ENCODE data around the gene TRIL.

TRIL gene

DNA sequence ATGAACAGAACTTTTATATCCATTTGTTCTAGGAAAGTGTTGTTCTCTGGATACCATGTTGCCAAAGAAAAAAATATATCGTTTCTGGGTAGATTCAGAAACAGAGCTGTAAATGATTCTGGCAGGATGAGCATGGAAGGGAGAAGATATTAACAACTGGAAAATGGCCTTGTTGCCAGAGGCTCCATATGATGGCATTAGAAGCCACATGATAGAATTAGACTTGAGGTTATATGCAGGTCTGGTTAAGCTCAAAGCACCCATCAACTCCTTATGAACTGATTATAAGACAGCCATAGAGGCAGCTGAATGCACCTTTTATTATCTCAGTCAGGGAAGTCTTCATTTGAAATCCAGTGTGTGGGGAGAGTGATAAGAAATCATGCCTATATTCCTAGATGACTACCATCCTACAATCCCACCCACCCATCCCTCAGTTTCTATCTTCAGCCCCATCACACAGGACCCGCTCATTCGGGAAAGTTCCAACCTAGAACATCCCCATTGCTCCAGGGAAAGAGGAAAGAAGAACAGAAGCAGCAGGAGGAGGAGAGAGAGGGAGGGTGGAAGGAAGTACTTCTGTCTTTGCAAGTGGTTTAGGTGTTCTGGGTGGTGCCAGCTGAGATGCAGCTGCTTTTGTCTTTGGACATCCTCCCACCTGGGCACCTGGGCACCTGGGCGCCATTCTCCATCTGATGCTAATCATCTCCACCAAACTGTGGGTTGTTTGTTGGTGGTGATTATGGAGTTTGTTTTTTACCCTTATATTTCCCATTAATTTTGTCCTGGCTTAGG, 25.5 kb upstream of the TRIL start:
- DNase-seq (ENCODE audit: low read depth): no peak

DNA sequence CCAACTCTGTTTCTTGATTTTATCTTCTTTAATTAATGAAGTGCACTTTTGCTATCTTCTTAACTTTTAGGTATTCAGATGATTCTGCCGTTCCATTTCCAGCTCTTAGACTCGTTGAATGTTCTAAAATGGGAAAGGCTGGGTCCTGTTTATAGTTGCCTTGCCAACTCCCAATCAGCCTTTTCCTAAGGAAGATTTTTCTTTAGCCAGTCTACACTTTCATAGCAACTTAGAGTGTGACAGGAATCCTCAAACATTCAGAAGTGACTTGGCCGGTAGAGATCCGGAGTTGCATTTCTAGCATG, 23.0 kb upstream of the TRIL start:
- DNase-seq (ENCODE audit: low read depth): no peak

DNA sequence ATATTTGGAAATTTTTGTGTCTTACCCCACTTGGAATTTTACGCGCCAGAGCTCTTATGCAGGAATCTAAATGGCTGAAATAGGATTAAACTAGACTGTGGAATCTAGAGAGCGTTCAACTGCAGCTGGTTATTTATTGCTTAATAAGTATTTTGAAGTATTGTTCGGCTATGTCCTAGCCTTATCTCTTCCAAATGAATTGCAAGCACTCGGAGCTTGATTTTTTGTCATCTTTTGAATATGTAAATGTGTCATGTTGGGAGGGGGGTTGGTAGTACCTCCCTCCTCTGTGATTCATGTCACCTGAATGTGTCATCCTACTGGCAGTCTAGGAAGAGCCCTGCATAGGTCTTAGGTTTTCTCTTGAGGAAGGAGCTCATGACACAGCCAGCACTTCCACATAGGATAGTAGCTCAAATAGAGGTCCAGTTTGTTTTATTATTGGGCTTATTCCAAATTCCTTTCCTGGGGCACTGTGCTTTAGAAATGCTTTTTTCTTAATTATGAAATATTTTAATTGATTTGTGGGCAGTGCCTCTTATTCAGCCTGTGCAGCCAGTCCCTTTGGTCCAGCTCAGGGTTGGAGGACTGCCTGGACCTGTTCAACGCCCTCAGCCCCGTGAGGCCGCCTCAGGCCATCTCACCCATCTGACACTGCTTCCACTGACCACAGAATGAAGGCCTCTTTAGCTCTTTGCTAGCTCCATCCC, 22.5 kb upstream of the TRIL start:
- DNase-seq (ENCODE audit: low read depth): no peak

DNA sequence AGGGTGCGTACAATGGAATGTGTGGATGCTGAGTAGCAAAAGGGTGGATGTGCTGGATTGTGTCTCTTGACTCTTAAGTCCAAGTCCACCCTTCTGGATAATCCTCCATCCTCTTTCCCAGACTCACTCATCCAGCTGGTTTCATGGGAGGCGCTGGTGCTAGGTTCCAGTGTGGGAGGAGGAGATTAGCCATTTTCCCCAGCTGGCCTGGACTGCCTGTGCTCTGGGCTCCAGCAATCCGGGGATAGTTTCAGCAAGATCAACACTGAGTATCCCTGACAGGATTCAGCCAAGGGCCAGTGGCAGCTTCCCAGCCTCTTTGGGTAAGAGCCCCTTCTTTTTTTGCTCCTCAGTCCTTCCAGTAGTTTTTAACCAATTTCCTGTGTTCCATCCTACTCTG, 21.6 kb upstream of the TRIL start:
- DNase-seq (ENCODE audit: low read depth): no peak

DNA sequence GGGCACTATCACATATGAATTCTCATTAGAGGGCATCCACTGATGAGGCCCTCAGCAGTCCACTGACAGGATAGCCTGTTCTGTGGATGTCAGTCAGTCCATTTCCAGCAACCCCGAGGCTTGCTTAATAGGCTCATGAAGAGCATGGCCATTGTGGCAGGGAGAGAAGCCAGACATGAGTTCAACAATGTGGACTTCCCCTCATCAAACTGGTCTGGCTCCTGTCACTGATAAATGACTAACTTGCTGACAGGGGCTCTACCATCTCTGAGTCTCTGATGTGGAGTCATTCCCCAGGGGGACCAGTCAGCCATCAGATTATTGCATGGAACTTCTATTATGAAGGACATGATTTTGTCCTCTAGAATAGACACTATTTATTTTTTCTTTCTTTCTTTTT, 19.8 kb upstream of the TRIL start:
- no peak for DNase-seq (ENCODE audit: low read depth)

DNA sequence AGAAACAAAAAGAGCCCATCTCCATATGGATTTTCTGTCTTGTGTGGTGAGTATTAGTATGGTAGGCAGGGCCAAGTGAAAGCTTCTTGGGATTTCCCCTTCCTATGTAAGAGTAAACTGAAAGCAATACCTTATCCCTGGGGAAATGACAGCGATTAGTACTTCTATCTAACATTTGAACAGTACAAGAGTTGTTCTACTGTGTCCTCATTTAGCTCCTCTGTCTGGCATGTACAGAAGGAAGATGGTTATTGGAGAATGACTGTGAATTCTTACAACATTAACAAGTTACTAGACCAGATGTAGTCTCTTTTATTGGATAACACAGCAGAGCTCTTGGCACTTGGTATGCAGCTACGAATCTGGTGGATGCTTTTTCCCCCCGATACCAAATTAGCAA, 17.9 kb upstream of the TRIL start:
- DNase-seq (ENCODE audit: low read depth): no peak

DNA sequence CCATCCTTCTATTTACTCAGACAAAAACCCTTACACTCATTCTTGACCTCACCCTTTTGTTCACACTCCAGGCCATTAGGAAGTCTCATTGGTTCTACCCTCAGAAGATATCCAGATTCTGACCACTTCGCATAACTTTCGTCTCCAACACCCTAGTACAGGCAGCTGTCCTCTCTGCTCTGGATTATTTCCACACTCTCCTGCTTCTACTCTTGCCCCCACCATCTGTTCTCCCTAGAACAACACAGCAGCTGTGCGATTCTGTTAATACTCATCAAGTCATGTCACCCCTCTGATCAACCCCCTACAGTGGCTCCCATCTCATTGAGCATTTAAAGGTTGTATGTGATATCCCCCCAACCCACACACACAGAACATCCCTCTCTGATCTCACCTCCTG, 15.5 kb upstream of the TRIL start:
- DNase-seq (ENCODE audit: low read depth): no peak

DNA sequence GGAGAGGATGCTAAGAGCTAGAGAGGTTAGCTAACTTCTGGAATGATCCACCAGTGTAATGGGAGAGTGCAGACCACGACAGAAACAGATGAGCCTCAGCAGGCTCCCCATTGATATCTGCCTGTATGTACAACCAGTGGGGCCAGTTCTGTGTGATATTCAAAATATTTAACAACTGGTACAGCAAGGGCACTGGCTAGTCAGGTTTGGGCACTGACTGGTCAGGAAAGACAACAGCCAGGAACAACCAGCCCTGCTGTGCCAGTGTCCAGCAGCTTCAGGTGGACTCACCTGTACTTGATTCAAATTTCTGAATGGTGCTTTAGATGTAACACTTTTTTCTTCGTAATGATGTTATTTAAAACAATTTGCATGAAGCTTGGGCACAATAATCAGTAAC, 5.9 kb upstream of the TRIL start:
- no peak for DNase-seq (ENCODE audit: low read depth)

DNA sequence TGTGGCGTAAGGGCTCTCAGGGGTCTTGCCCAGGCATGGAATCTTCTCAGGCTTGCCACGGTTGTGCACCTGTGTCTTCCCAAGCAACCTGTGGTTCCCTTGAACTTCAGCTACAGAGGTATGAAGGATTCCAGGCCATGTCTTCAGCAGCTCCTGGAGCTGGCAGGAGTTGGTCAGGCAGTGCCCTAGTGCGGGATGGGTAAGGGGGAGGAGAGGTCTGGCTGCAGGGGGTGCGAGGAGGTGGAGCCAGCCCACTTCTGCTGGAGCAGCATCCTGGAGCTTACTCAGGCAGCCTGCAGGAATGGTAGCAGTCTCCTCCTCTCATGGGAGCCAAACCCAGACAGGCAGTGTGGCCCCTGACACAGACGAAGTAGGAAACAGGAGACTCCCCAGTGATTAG, 3.8 kb upstream of the TRIL start:
- DNase-seq (ENCODE audit: low read depth): no peak

DNA sequence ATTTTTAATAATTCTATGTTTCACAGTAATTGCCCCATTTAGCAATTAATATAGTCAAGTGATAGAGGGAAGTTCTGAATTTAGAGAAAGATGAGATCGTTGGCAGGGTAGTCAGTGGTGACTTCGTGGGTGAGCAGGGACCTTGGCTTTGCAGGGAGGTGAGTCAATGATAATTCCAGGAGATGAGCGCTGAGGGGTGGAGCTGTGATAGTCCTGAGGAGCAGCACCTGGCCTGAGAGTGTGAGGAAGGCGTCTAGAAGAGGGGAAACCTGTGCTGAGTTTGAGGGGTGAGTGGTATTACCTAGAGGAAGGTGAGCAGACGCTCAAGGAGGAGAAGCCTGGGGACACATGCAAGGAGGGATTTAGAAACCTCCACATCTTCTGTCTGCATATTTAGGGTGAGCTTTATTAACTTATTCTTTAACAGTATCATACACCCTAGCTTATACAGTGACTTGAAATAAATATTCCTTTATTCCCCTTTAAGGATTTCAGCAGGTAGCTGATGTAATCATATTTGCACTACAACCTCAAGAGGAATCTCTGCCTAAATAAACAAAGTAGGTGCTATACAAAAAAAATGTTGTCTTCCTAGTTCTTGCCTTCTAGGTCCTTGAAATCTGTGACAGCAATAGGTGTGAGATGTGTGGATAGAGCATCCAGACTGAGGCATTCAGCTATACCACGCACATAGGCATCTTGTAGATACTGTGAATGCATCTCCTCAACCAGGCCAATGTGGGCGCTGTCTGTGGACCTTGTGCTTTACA, 2.1 kb upstream of the TRIL start:
- no peak for DNase-seq (ENCODE audit: low read depth)

DNA sequence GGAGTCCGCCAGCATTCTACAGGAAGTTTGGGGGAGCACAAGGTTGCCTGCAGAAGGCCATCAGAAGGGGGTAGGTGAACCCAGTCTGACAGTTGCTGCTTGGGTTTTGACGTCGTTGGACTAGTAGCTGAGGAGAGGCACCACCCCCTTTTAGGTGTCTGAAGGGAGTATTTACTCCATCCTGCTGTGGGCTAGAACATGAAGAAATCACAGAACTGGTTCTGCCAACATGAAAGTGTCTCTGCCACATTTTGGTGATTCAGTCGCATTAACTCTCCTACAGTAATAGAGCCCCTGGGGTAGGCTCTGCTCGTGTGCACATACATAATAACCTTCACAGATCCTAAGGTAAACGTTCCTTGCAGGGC, 834 bp upstream of the TRIL start:
- no peak for DNase-seq (ENCODE audit: low read depth)

DNA sequence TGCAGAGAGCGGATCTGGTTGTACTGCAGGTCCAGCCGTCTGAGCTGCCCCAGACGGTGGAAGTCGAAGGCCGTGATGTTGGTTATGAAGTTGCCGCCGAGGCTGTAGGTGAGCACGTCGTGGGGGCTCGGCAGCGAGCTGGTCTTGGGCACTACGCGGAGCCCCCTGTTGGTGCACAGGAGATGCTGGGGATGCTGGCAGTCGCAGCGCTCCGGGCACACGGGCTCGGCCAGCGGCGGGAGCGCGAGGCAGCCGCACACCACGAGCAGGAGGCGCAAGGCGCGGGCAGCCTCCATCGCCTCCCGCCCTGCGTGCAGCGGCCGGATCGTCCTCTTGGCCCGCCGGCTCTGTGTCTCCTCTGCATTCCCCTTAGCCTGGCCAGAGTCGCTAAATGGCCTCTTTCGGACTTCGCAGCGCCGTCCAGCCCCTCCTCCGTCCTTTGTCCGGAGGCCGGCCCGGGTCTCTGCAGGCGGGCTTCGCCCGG, 337 bp downstream of the TRIL start:
- DNase-seq (ENCODE audit: low read depth): no peak

DNA sequence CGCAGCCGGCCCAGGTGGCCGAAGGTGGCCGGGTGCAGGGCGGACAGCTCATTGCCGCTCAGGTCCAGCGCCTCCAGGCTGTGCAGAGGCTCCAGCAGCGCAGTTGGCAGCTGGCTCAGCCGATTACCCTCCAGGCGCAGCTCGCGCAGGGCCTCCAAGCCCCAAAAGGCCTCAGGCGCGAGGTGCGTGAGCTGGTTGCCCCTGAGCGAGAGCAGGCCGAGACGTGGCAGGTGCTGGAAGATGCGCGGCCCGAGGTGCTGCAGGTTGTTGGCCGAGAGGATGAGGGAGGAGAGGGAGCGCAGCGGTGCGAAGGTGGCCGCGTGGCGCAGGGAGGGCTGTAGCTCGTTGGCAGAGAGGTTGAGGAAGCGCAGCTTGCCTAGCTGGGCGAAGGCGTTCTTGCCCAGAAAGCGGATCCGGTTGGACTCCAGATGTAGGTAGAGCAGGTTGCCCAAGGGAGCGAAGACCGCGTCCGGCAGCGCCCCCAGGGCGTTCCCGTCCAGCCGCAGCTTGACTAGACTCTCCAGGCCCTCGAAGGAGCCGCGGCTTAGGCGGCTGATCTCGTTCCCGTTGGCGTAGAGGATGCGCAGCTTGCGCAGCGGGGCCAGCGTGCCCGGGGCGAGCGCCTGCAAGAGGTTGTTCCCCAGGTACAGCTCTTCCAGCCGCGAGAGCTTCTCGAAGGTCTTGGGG, 923 bp downstream of the TRIL start:
- no peak for DNase-seq (ENCODE audit: low read depth)

DNA sequence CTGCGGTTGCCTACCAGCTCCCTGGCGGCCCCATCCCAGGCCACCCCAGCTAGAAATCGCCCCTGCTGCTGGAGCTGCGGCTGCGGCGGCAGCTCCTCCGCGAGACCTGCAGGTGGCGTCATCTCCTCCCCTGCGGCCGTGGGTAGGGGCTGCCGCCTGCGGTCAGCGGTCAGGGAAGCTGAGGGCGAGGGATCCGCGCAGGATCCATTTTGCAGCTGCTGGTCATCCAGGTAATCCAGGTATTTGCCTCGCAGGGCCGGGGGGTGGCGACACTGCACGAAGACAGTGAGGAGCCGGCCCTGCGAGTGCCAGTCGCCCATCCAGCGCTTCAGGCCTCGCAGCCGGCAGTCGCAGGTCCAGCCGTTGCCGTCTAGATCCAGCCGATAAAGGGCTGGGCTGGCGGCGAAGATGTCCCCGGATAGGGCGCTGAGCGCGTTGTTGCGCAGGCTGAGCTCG, 1.5 kb downstream of the TRIL start:
- no peak for DNase-seq (ENCODE audit: low read depth)

DNA sequence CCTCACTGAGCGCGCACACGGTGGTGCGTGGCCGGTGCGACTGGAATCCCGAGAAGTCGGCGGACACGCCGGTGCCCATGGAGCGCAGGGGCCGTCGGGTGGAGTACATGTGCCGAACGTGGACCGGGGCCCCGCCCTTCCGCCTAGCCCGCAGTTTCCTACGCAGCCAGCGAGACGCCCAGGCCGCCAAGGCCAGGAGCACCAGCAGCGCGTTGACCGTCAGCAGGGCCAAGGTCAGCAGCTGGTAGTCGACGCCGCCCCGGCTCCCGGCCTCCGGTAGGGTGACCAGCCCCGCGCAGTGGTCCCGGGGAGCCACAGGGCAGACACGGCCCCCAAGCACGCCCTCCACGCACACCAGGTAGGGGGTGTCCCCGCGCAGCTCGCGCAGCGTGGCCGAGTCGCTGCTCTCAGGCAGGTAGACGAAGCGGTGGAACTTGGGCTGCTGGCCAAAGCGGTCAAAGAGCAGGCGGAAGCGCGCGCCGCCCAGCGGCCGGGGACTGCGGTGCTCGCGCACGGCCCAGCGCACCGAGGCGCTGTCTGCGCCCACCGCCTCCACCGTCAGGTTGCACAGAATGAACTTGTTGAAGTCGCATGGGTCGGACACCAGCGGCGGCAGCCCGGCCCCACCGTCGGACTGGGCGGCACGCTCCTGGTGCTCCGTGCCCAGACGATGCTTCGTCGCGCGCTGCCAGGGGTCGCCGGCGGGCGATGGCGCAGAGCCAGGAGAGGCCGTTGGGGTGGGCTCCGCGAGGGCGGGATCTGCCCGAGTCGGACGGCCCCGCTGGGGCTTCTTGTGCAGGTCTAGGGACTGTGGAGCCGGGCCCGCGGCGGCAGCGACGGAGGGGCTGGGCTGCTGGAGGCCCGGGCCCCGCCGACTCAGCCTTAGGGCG, 2.2 kb downstream of the TRIL start:
- no peak for DNase-seq (ENCODE audit: low read depth)

DNA sequence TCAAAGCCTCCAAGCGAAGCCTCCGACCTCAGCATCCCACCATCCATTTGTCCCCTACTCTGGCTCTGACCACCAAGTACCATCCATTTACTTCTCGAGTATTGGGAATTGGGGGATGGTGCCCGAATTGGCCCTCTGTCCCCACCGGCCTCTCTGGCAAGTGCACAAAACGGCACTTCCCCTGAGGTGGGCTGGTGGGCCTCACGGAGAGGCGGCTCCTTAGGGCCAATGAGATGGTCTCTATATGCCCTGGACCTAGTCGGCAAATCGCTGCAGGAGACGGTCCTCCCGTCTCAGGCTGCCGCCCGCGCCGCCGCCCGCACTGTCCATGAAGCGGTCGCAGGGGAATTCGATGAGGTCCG, 2.8 kb downstream of the TRIL start:
- no peak for DNase-seq (ENCODE audit: low read depth)

DNA sequence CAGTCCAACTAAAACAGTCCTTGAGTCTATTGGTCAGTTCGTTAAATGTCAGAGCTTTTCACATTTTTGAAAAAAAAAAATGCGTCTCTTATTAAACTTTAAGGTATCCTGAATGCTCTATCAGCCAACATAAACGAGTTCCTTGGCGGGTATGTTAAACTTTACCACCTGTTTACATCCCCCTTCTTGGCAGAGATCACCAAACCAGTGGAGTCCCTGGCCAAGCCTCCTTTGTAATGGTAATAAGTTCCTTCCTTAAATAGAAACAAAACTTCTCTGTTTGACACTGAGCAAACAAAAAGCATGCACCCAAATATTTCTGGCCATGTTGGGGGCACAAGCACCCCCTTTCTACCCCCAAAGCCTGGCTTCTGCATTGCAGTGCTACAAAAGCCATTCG, 3.2 kb downstream of the TRIL start:
- no peak for DNase-seq (ENCODE audit: low read depth)

DNA sequence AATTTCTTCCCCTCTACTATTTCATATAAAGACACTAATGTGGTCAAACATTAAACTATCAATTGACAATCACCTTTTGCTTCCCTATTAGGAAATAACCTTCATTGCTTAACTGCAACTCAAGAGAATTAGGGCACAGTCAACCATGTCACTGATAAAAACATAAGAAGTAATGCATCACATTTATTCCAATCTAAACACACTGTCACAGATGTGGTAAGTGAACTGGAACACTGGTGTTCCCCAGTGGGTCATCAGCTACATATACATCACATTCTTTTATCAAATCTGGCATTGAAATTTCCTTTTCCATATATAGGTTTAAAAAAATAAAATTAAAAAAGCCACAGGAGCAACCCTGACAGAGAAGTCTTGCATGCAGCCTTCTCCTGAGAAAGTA, 3.7 kb downstream of the TRIL start:
- no peak for DNase-seq (ENCODE audit: low read depth)

DNA sequence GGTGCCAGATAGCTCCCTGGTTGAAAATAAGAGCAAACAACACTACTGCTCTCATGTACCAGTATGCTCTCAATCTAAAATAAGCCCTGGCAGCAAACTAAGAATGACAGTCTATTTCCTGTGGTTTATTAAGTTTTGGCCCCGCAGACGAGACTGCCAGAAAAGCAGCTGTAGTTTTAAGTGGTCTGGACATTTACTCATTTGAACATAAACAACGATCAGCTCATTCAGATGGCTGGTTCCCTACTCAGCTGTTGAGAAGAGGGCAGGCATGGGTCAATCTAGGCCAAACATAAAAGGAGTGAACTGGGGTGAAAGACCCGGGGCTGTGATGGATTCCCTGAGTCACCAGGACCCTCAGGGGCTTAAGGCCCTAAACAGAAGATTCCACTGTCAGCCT, 4.5 kb downstream of the TRIL start:
- no peak for DNase-seq (ENCODE audit: low read depth)

DNA sequence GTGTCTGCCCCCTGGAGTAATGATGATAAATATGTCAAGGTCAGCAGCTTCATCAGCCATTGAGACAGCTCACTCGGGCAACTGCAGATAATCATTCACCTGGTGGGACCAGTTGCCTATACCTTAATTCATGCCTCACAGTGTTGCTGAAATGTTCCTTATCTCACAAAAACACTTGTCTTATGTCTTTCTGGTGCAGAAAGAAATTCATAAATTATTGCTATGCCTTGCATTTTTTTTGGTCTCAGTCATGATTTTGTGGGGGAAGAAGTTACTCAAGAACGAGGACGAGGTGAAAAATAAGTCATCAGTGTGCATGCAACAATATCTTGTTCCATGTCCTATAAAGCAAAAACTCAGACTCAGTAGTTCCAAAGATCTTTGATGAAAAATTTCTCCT, 16.0 kb downstream of the TRIL start:
- DNase-seq (ENCODE audit: low read depth): no peak

DNA sequence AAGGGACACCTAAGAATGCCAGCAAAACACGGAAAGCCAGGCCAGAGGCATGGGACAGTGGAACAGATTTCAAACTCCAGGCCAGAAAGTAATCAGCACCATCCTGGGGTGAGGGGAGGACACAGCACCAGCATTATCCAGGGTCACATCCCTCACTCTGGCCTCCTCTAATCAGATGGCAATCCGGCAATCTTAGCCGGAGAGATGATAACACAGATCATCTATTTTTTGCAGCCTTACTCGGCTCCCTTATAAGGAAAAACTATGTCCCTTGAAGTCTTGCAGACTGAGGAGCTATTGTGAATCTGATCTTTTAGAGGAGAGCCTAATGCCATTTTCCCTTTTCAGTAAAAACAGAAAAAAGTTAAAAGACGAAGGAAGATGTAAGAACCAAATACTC, 16.5 kb downstream of the TRIL start:
- no peak for DNase-seq (ENCODE audit: low read depth)
